Measurements from ENCODE around the gene OXTR. TPM values are rescaled to one million over a fixed set of nuclear protein-coding genes. Genes with fewer than 3 reads are reported as not detected.

OXTR gene
- total RNA-seq, 1 experiment from 2014 or later = 21.5 TPM

DNA sequence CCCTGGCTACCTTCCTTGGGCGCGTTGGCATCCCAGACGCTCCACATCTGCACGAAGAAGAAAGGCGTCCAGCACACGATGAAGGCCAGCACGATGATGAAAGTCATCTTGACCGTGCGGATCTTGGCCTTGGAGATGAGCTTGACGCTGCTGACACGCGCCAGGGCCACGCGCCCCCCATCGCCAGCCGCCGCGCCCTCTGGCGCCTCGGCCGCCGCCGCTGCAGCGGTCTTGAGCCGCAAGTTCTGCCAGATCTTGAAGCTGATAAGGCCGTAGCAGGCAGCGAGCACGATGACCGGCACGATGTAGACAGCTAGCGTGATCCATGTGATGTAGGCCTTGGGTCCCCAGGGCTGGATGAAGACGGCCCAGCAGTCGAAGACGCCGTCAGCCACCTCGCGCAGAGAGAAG lies 2.2 kb downstream of the OXTR start:
- Histone ChIP-seq H3F3A (ENCODE audit: low read length, unreplicated experiment) (no peaks in the 10 kb centered on the region), H3K9me3 (ENCODE audit: low read length) (no peaks in the 10 kb centered on the region), H3K27ac (ENCODE audit: low read length) (no peak overlapping the region), H3K9me2 (replicated peaks; ENCODE audit: low read length) (no peaks in the 10 kb centered on the region), H3K9ac (ENCODE audit: low read length) (no peak overlapping the region), H3K36me3 (ENCODE audit: low read depth, low read length) (no peaks in the 10 kb centered on the region), H2AFZ (ENCODE audit: low read length) (peak overlapping the region; percentile 88), H3K4me1 (ENCODE audit: insufficient read depth, low read length) (peaks cover 37% of the 10 kb centered on the region; the same call in 1 of the 2 replicates), H3K4me3 (ENCODE audit: low read length) (peak overlapping the region; percentile 82), H3K4me2 (ENCODE audit: low read length) (peak overlapping the region; percentile 93), H3K27me3 (ENCODE audit: low read length) (no peaks in the 10 kb centered on the region), H4K20me1 (ENCODE audit: low read length) (no peaks in the 10 kb centered on the region), H3K79me2 (ENCODE audit: low read length) (peaks cover 11% of the 10 kb centered on the region)
- no peak for TF ChIP-seq CTCF (conservative IDR thresholded peaks at IDR 0.05; ENCODE audit: low read depth, low read length)
- TF ChIP-seq EZH2 (IDR thresholded peaks at IDR 0.05; ENCODE audit: low read length, unreplicated experiment) = no peak
- TF ChIP-seq EZH2phosphoT487 (IDR thresholded peaks at IDR 0.05; ENCODE audit: borderline replicate concordance, low read length) = no peak
- no peak for ATAC-seq
- ChIA-PET POLR2A (ENCODE audit: unreplicated experiment) (no interaction called here), CTCF (no interaction called here)
- no peak for DNase-seq
- BruUV-seq (replicated peaks) = no TSS peak
- intact Hi-C loops (cut with micrococcal nuclease) = loop anchor here (1.0 kb wide), 1 partner anchor 26 kb away; no protein-coding TSS in a partner anchor

DNA sequence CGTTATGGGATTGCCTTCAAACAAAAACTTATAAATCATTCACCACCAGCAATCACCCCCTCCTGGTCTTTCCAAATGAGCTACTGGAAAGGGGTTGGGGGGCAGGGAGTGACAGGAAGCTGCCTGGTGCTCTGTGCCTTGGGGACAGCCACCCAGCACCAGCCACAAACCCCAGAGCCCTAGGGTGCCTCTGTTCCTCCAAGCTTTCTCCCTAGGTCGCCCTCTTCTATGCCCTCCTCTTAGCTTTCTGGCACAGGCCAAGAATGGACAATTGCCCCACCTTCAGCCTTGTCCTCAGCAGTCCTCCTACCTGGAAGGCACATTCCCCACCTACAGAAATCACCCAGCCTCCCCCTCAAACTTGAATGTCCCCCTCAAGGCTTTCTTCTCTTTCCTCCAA lies 3.3 kb downstream of the OXTR start:
- no peaks in the 10 kb centered on the region for H3F3A ChIP-seq (ENCODE audit: low read length, unreplicated experiment)
- CTCF ChIA-PET = no interaction called here
- no peak overlapping the region for H3K27ac ChIP-seq (ENCODE audit: low read length)
- intact Hi-C loops (cut with micrococcal nuclease) = no loop called here
- H3K79me2 ChIP-seq (ENCODE audit: low read length) = peaks cover 11% of the 10 kb centered on the region
- no peak for TF ChIP-seq EZH2 (IDR thresholded peaks at IDR 0.05; ENCODE audit: low read length, unreplicated experiment)
- TF ChIP-seq CTCF (conservative IDR thresholded peaks at IDR 0.05; ENCODE audit: low read depth, low read length) = no peak
- no peaks in the 10 kb centered on the region for H3K36me3 ChIP-seq (ENCODE audit: low read depth, low read length)
- H3K4me1 ChIP-seq (ENCODE audit: insufficient read depth, low read length) = peaks cover 37% of the 10 kb centered on the region; the same call in 1 of the 2 replicates
- H3K9ac ChIP-seq (ENCODE audit: low read length) = no peak overlapping the region
- BruUV-seq (replicated peaks) = no TSS peak
- DNase-seq = no peak
- H3K27me3 ChIP-seq (ENCODE audit: low read length) = no peaks in the 10 kb centered on the region
- no peak for ATAC-seq
- H3K4me3 ChIP-seq (ENCODE audit: low read length) = peak overlapping the region; percentile 82; the same call in 1 of the 2 replicates
- no peaks in the 10 kb centered on the region for H3K9me2 ChIP-seq (replicated peaks; ENCODE audit: low read length)
- no peaks in the 10 kb centered on the region for H4K20me1 ChIP-seq (ENCODE audit: low read length)
- H3K4me2 ChIP-seq (ENCODE audit: low read length) = peak overlapping the region; percentile 93; the same call in 1 of the 2 replicates
- H2AFZ ChIP-seq (ENCODE audit: low read length) = no peak overlapping the region
- H3K9me3 ChIP-seq (ENCODE audit: low read length) = no peaks in the 10 kb centered on the region
- POLR2A ChIA-PET (ENCODE audit: unreplicated experiment) = interaction anchor here (0.5 kb wide), 1 partner anchor 13 kb away, joined by 3 read pairs; no protein-coding TSS in a partner anchor

DNA sequence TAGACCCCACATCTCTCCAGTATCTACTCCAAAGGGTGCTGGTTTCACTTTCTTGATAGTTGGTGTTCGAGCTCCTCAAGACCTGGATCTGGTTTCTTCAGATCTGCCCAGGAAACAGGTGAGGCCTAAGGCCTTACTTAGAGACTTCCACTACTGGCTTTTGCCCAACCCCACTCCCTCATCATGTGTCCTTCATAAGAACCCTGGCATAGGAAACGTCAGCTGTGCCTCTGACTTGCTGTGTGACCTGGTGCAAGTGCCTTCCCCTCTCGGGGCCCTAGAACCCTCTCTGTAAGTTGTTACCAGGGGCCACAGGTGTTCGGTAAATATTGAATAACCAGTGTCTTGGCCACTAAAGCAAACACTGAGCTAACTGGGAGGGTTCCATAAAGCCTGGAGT lies 3.9 kb downstream of the OXTR start:
- CTCF ChIA-PET = no interaction called here
- Histone ChIP-seq H3K9ac (ENCODE audit: low read length) (no peak overlapping the region), H3K4me3 (ENCODE audit: low read length) (no peak overlapping the region), H3F3A (ENCODE audit: low read length, unreplicated experiment) (no peaks in the 10 kb centered on the region), H3K27ac (ENCODE audit: low read length) (no peak overlapping the region), H2AFZ (ENCODE audit: low read length) (no peak overlapping the region), H3K4me2 (ENCODE audit: low read length) (peak overlapping the region; percentile 93; the same call in 1 of the 2 replicates), H3K79me2 (ENCODE audit: low read length) (peaks cover 11% of the 10 kb centered on the region), H3K36me3 (ENCODE audit: low read depth, low read length) (no peaks in the 10 kb centered on the region), H3K4me1 (ENCODE audit: insufficient read depth, low read length) (peaks cover 37% of the 10 kb centered on the region; the same call in 1 of the 2 replicates), H3K9me3 (ENCODE audit: low read length) (no peaks in the 10 kb centered on the region), H4K20me1 (ENCODE audit: low read length) (no peaks in the 10 kb centered on the region), H3K9me2 (replicated peaks; ENCODE audit: low read length) (no peaks in the 10 kb centered on the region), H3K27me3 (ENCODE audit: low read length) (no peaks in the 10 kb centered on the region)
- no peak for TF ChIP-seq EZH2 (IDR thresholded peaks at IDR 0.05; ENCODE audit: low read length, unreplicated experiment)
- TF ChIP-seq CTCF (conservative IDR thresholded peaks at IDR 0.05; ENCODE audit: low read depth, low read length) = no peak
- no peak for TF ChIP-seq EZH2phosphoT487 (IDR thresholded peaks at IDR 0.05; ENCODE audit: borderline replicate concordance, low read length)
- intact Hi-C loops (cut with micrococcal nuclease) = no loop called here
- POLR2A ChIA-PET (ENCODE audit: unreplicated experiment) = no interaction called here
- DNase-seq = no peak
- BruUV-seq (replicated peaks) = no TSS peak
- ATAC-seq = no peak

Measured in PC-3 (cell line).